Non-pigmented ciliary epithelial cell (primary cell): ENCODE measurements around the gene CNTN1.

Experiments
- DNase-seq: peaks from one replicate; pipeline ENCODE4 v3.0.0-alpha.2; 2010; ENCODE audit warnings: low read depth

CNTN1 gene

DNA sequence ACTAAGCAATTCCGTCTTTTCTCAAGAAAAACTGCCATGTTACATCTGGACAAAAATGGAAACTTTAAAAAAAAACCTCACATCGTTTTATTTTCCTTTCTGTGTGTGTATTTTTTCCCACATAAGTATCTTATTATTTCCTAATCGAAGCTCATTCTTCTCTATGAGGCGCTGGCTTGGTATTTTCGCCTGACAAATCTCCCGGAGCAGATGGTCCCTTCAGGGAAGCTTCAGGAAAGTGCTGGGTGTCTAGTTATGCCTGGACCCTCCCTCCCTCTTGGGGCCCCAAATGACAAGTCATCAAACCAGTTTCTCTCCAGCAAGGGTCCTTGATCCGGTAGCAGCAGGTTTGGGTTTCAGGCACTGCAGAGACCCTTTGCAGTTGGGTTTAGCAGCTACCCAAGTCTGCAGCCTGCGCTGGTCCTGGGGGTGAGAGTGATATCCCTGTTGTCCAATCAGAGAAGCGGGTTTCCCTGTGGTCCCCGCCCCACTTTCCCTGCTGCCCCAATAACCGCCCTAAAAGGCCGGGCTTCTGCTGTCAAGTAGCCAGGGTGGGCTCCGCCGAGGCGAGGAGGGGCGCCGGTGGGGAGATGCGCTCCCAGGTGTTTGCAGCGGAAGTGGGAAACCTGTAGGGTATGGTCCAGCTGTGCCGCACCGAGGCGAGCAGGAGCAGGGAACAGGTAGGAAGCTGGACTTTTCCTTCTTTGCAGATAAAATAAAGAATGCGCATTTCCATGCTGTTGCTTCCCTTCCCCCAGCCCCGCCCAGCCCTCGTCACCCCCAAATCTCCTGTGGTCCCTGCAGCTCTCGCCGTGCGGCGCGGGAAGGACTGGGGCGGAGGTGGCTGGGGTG, at the start of gene CNTN1:
Gene CNTN1 (plus strand): TSS at position 527 of the 852 bp plus-strand sequence.
- peak; percentile 9 for DNase-seq

DNA sequence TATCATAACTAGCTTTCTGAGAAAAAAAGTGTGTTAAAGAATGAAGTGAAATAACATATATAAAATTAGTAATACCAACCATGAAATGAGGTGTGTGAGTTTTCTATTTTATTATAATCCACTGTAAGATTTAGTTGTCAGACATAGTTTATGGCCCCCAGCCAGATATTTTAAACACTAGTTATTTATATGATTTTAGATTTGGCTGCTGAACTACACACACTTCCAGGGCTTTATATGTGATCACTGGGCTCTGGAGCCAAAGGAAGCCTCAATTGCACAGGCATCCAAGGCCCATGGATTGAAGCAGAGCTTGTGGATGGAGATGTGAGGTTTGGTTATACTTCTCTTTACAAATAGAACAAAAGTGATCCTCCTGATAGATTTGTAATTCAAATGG, 48.7 kb upstream of the CNTN1 start:
- DNase-seq, result no peak

DNA sequence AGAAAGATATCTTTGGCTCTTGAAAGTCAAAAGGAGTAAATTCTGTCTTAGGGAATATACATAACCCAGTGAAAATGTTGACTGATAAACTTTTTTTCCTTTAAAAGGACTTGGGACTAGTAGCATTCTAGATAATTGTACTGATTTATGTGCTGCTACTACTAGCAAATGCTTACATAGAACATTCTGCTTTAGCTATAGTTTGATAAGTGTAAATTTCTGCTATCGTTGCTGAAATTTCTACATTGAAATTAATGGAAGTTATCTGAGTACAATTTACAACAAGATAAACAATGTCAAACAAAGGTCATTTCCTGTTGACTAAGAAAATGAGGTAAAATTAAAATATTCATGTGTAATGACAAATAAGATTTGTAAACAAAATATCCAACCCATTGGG, 48.3 kb upstream of the CNTN1 start:
- DNase-seq, result no peak

DNA sequence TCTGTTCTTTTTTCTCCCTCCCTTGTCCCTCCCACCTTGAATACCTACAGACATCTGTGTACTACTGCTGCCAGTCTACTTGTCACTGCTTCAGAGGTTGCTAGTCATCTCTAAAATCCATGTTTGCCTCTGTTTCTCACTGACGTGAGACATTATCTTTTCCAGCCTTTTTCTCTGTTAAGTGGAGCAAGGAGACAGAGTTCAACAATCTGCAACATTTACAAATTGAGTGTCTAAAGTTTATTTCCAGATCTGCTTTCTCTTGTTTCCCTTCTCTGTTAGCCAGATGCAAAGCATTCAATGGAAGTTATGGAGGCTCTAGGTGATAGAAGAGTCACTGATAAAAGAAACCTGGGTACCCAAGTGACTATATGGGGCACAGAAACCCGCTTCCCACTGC, 47.5 kb upstream of the CNTN1 start:
- DNase-seq, result no peak

DNA sequence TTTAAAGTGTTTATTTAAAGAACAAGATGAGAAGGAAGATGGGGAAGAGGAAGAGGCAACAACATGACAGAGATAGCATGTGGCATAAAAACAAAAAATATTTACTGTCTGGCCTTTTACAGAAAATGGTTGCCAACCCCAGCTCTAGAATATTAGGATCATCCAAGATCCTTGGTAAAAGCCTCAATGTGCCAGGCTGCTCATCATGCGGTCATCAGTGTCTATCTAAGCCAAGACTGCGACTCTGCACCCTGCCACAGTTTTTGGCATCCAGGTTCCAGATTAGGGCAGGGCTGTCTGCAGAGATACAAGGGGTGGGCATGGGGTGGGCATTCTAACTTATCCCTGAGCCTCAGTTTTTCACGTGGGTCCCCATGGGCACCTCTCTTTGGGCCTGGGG, 46.9 kb upstream of the CNTN1 start:
- DNase-seq, result no peak

DNA sequence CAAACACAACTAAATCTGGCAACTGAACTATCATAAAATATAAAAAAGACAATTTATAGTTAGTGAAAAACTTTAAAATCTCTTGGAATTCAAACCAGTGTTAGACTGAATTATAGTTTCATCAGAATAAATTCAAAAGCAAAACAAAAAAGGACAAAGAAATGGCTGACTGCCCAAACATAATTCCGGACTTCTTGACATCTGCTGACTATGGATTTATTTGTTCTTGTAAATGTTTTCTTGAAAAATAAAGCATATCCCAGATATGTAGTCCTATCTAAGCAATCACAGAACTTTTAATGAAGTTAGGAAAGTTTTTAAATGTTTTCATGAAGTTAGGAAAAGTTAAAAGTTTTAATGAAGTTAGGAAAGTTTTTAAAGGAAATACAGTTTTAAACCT, 45.8 kb upstream of the CNTN1 start:
- no peak for DNase-seq

DNA sequence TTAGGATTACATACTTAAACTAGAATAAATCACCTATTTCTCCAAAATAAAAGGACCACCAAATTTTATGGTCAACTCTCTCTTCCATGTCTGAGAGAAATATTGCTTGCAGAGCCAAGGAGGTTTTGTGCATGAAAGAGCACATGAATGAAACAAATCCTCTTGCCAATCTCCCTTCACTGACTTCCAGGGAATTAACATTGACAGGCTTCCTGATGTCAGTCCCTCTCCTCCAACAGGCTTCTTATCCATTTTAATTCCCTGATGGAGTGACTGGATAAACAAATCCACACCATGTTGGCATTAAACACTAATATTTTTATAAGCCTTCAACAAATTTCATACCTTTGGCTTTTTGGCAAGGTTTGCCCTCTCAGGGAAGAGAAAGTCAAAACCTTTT, 45.3 kb upstream of the CNTN1 start:
- DNase-seq, result no peak

DNA sequence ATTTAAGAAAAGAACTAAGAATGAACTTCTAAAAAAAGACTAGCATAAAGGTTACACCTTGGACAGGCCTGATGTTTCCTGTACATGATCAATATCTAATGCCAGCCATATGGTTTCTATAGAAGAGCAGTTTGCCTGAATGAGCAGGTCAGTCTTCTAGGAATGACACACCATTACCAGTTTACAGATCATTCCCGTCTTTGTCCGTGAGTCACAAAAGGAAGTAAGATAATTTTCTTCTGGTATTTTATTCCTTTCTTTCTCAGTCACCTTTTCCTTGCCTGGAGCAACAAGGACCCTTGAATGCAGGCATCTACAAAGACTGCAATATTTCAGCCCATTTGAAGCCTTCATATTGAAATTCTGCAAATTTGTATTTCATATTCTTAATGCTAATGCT, 44.6 kb upstream of the CNTN1 start:
- peak; percentile 1 for DNase-seq

DNA sequence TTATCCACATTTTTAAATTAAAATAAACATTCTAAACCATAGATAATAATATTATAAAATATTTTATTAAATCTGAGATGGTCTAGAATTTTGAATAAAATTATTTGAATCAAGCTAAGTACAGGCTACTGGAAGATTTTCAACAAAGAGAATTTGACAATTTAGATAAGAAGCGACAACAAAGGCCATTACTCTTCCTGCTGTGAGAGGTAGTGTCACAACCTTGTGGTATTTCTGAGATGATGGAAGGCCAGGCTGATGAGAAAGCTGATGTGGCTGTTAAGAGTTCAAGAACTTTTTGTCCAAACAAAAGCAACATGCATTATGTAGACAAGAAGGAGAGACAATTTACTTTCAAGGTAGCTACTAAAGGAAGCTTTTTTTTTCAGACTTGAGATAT, 43.7 kb upstream of the CNTN1 start:
- DNase-seq, result no peak

DNA sequence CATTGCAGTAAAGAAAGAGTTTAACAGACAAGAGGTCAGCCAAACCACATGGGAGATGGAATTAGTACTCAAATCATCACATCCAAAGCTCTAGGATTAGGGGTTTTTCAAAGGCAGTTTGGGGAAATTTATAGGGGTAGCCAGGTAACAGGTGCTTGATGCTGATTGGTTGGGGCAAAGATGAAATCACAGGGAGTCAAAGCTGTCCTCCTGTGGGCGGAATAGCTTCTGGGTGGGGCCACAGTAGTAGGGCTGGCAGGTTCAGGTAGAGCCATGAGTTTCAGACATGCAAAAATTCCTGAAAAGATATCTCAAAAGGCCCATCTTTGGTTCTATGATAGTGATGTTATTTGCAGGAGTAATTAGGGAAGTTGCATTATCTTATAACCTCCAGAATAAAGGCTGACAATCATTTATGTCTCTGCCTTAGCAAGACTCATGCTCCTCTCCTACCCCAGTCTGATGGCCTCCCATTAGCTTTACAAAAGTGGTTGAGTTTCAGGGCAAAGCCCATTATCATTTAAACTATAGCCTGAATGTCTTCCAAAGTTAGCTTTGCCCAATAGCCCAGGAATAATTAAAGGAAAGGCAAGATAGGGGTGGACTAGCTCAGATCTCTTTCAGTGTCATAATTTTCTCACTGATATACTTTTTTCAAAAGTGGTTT, 42.1 kb upstream of the CNTN1 start:
- DNase-seq, result no peak

DNA sequence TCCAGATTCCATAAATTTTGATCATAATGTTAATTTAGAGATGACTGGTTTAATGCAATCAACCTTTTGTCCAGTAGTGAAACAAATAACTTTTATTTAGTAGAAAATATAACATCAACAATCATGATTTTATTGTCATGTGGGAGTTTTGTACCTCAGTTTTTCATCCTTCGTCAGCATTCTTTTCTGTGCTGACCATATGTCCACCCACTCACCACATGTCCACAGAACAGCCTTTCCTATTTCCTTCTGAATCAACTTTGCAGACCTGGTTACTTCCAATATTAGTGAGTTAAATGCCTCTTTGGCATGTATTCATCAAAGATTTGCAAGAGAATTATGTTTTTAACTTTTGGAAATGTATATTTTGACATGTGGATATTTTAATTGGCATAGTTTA, 36.8 kb upstream of the CNTN1 start:
- no peak for DNase-seq

DNA sequence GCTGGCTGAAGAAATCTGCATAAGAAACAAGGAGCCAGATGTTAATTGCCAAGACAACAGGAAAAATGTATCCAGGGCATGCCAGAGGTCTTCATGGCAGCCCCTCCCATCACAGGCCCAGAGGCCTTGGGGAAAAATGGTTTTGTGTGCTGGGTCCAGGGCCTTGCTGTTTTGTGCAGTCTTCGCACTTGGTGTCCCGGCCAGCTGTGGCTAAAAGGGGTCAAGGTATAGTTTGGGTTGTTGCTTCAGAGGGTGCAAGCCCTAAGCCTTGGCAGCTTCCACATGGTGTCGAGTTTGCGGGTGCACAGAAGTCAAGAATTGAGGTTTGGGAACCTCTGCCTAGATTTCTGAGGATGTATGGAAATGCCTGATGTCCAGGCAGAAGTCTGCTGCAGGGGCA, 29.9 kb upstream of the CNTN1 start:
- no peak for DNase-seq

DNA sequence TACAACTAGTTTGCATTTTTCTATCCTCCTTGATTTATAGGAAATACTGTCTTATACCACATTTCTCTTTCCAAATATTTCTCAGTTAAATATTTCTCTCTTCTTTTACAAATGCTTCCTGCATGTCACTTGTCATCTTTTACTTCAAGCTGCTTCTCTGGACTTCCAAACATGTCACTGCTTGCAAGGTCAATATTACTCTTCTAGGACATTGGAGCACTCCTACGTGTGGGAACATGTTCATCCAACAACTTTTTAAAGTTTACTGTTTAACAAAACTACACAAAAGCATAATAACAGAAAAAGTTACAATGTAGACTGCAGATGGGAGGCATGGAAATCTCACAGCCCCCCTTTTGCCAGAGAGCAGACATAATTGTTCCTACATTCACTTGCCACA, 28.5 kb upstream of the CNTN1 start:
- no peak for DNase-seq

DNA sequence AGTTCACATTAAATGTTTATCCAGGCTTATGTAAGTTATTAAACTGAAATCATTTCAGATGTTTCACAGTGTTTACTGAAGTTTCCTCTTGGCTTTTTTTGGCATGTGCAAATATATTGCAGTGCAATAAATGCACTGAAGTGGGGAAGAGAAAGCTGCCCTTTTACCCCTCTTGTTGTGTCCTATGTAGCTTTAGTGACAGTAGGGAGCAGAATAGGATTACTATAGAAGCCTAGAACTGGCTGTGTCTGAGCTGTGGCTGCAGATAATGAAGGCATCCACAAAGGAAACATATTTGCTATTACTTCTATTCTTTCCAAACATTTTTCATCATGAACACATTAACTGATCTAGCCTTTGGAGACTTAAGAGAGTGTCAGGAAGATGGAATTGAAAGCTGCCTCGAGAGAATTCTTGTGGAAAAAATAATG, 24.1 kb upstream of the CNTN1 start:
- DNase-seq, result no peak

DNA sequence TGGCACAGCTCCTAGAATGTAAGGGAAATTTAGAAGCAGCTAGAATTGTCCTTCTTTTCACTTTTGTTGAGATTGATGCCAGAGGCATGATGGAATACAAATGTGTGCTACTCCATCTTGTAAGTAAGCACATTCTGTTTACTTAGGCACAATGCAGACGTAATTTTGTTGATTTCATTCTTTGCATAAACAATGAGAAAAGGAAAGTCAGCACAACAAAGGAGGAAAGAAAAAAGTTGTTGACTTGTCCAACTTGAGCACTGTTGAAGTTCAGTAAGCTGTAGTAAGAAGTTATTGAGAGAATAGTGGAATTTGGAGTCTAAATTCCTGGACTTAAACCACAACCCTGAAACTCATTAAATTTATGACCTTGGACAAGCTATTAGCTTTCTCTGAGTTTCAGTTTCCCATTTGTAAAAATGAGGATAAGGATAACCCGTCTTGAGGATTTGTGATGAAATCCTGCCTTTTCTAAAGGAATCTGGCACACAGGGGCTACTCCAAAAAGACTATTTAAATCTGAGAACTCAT, 19.4 kb upstream of the CNTN1 start:
- no peak for DNase-seq

DNA sequence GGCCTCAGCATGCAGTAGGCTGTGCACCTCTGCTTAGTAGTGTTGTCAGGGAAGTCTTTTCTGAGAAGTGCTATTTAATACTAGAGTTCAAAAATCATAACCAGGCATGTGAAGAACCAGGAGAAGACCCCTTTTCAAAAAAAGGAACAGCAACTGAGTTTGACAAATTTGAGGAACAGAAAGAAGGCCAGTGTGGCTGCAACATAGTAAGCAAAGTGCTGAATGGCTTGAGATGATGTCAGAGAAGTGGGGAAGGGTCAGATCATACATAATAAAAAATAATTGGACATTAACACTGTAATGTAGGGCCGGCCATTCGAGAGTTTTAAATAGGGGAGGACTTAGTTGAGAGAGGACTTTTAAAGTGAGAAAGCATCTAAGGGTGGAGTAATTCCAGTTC, 11.1 kb upstream of the CNTN1 start:
- DNase-seq, result no peak

DNA sequence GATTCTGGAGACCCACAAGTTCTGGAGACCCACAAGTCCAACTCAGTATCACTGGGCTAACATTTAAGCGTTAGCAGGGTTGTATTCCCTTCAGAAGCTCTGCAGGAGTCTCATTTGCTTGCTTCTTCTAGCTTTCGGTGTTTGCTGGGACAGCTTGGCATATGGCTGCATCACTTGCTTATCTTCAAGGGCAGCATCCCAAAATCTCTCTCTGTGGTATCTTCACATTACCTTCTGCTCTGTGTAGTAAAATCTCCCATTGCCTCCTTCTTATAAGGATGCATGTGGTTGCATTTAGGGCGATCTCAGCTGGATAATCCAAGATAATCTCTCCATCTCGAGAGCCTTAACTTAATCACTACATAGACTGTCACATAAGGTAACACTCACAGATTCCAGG, 7.3 kb upstream of the CNTN1 start:
- no peak for DNase-seq

DNA sequence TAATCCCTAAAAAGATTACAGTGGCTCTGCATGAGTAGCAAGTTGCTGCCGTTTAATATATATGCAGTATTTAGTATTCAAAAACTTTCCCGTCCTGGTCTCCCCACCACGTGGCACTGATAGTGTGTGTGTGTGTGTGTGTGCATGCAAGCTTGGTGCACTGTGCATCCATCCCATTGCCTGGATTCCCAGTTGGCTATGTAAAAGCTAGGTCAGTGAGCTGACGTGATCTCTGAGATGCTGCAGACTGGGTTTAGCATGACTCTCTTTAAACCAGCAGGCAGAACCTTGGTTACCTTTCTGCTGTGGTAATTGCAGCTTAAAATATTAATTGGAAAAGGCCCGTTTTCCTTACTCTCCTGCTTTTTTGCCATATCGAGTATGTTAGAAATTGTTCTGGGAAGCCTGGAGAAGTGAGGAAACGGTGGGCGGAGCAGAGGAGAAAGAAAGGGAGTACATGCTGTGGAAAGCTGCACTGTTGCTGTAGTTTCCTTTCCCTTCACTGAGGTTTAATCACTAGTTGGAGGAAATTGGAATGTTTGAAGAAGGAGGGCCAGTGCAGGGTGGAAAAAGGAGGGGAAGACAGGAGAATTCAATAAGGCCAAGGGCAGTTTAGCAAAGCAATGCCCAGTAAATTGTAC, 4.0 kb upstream of the CNTN1 start:
- DNase-seq, result no peak

DNA sequence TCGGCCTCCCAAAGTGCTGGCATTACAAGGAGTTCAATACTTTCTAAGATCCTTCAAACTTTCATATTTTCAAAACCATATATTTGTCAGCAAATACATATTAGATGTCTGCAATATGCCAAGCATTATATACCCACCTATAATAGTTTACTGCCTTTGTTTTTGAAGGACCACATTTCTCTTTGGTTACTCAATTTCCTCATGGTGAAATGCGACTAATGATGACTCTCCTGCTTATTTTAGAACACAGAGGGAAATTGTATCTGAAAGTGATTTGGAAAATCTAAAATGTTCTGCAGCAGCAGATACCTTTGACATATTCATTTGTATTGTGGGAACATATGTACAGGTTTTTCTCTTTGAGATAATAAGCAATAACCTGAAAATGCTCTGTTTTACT, 2.7 kb upstream of the CNTN1 start:
- DNase-seq, result no peak

DNA sequence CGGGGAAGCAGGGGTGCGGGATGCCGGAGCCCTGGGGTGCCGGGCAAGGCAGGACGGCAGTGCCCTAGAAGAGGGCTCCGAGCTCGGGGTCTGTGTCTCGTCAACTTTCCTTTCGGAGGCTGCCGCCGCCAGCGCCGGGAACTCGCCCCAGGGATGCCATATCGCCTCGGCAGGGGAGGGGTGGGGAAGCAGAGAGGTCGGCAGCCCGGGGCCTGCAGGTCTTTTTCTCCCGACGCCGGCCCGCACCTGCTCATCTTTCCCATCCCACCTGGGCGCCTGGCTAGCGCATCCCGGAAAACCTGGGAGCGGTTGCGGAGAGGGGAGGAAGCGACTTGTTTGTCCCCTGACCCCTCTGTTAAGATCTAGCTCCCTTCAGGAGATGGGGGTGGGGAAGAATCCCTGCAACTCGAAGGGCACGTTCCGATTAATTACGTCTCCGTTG, 547 bp downstream of the CNTN1 start:
- no peak for DNase-seq

DNA sequence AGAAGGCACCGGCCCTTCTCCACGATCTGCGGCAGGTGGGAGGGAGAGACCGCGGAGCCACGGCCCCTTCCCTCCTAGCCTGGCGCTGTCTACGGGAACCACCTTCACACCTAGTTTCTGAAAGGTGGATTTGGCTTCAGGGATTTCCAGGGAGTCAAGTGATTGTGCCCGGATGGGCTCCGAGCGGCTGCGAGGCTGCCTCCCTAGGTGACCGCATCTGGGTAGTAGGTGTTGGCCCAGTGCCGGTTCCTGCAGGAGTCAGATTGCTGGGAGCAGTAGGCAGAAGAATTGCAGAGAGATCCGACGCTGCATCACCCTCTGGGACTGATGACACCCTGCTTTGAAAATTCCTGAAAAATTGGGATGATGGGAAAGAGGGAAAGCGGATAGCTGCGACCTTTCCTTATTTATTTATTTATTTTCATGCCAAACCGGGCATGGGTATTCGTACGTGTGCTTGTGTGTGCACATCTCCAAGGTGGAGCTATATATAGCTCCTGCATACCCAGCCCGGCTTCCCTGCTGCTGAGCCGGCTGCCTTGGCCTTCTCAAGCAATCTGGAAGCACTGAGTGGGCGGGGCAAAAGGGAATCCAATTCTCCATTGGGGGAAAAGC, 1.1 kb downstream of the CNTN1 start:
- DNase-seq, result no peak

DNA sequence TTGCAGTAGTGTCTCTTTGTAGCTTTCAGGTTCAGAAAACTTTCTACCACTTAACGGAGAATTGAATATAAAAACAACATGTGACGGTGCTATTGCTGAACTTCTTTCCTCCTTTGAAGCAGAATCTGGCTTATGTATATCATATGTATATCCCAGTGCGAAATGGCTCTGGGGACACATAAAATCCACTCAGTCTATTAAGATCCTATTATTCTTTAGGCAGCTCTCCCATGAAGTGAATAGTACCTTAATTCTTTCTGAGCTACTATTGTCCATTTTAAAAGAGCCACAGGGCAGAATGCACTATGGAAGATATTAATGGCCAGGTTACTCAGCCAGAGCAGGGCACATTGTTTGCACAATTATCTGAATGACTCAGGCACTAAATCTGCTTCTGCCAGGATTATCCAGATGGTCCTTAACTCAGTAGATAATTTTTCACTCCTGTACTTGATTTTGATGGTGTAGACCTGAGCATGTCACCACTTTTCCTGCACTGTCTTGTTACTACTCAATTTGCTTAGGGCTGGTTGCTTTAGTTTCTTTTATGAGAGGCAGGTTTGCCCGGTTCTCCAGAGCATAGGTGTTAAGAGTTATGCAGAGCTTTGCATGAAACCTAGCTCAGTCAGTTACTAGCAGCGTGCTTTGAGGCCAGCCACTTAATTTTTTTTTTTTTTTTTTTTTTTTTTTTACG, 5.5 kb downstream of the CNTN1 start:
- DNase-seq, result no peak
